SK-N-SH (cell line): Measurements from ENCODE around the gene ZNF544. TPM values are rescaled to one million over a fixed set of nuclear protein-coding genes. Genes with fewer than 3 reads are reported as not detected.

Experiments used
- CTCF ChIA-PET: fragments of 300-600, 350-600 bp; formaldehyde crosslinking; extraction: SDS; loops from one replicate; lab custom pipeline; 2021; lab: Yijun Ruan, JAX
- POLR2A ChIA-PET: fragments of 350-600 bp; sonication (Branson Sonifier 250); formaldehyde crosslinking; extraction: SDS; loops from one replicate; lab custom pipeline; 2020; ENCODE audit warnings: antibody characterized with exemption, inconsistent platforms; lab: Yijun Ruan, JAX
- DNase-seq: peaks from one replicate; pipeline ENCODE4 v3.0.0; 2012
- H2AFZ ChIP-seq: fragments of 200-600 bp; sonication (generic); 2 replicates; pipeline ENCODE4 v1.8.1; 2016; ENCODE audit warnings: antibody characterized with exemption, mild to moderate bottlenecking, low read depth
- H3F3A ChIP-seq: fragments of 200-600 bp; sonication (generic); replicated peaks from 2 replicates; pipeline ENCODE3; 2016; ENCODE audit warnings: antibody characterized with exemption, mild to moderate bottlenecking; ENCODE audit not compliant: insufficient read depth
- H3K27ac ChIP-seq, 2 experiments: fragments of 200-500 bp in 1 of 2; fragments of 200-600 bp in 1 of 2; sonication (Bioruptor generic) in 1 of 2; sonication (generic), shearing (Covaris generic) in 1 of 2; 2 replicates each; pipeline versions ENCODE4 v1.5.1 to v1.6.1; 2014 to 2016; ENCODE audit warnings: low read depth in 2 of 2, inconsistent platforms in 1 of 2, low read length in 1 of 2, mild to moderate bottlenecking in 1 of 2, mixed read lengths in 1 of 2
- H3K27me3 ChIP-seq: fragments of 200-600 bp; sonication (generic), shearing (Covaris generic); 2 replicates; pipeline ENCODE4 v1.6.1; 2016; ENCODE audit warnings: mixed run types; ENCODE audit not compliant: insufficient read depth
- H3K36me3 ChIP-seq, 2 experiments: fragments of 200-500 bp in 1 of 2; fragments of 200-600 bp in 1 of 2; sonication (Bioruptor generic) in 1 of 2; sonication (generic) in 1 of 2; replicated peaks in 1 of 2; 2 replicates each; pipeline versions ENCODE3 to v1.5.1; 2014 to 2016; ENCODE audit warnings: low read length in 1 of 2, mild to moderate bottlenecking in 1 of 2; ENCODE audit not compliant: insufficient read depth in 2 of 2, control insufficient read depth in 1 of 2
- H3K4me1 ChIP-seq, 2 experiments: fragments of 200-500 bp in 1 of 2; fragments of 200-600 bp in 1 of 2; sonication (Bioruptor generic) in 1 of 2; sonication (generic), shearing (Covaris generic) in 1 of 2; 2 replicates each; pipeline versions ENCODE4 v1.5.1 to v1.6.1; 2014 to 2016; ENCODE audit warnings: low read depth in 1 of 2, low read length in 1 of 2, mixed run types in 1 of 2; ENCODE audit not compliant: insufficient read depth in 2 of 2, control insufficient read depth in 1 of 2
- H3K4me2 ChIP-seq: fragments of 200-600 bp; sonication (generic), shearing (Covaris generic); 2 replicates; pipeline ENCODE4 v1.6.1; 2017; ENCODE audit warnings: mixed run types
- H3K4me3 ChIP-seq, 2 experiments: fragments of 200-500 bp in 1 of 2; fragments of 200-600 bp in 1 of 2; sonication (Bioruptor generic) in 1 of 2; sonication (generic), shearing (Covaris generic) in 1 of 2; 2 replicates each; pipeline versions ENCODE4 v1.5.1 to v1.8.1; 2014 to 2016; ENCODE audit warnings: low read depth in 2 of 2, inconsistent platforms in 1 of 2, low read length in 1 of 2, mild to moderate bottlenecking in 1 of 2, mixed read lengths in 1 of 2, moderate library complexity in 1 of 2
- H3K79me2 ChIP-seq: fragments of 200-600 bp; sonication (generic); 2 replicates; pipeline ENCODE4 v1.8.1; 2017; ENCODE audit warnings: mild to moderate bottlenecking; ENCODE audit not compliant: insufficient read depth
- H3K9ac ChIP-seq: fragments of 200-600 bp; sonication (generic); 2 replicates; pipeline ENCODE4 v1.6.1; 2017; ENCODE audit warnings: mixed run types
- H3K9me2 ChIP-seq: fragments of 200-600 bp; sonication (generic); 2 replicates; pipeline ENCODE4 v1.6.1; 2017; ENCODE audit warnings: mixed run types
- H3K9me3 ChIP-seq: fragments of 200-600 bp; sonication (generic); 2 replicates; pipeline ENCODE4 v1.6.1; 2017; ENCODE audit warnings: mixed run types, mild to moderate bottlenecking, moderate library complexity
- H4K20me1 ChIP-seq: fragments of 200-600 bp; sonication (generic); 2 replicates; pipeline ENCODE4 v1.6.1; 2017; ENCODE audit warnings: mild to moderate bottlenecking, mixed run types; ENCODE audit not compliant: insufficient read depth
- CHD2 ChIP-seq: fragments of 150-350 bp; IDR thresholded peaks from 2 replicates; pipeline ENCODE4 v1.6.1; 2018; ENCODE audit warnings: low read length; ENCODE audit not compliant: partially characterized antibody
- EP300 ChIP-seq, 2 experiments: IDR thresholded peaks; 2 replicates each; pipeline versions ENCODE4 v1.4.0 to v1.6.1; 2012; ENCODE audit warnings: borderline replicate concordance in 1 of 2, low read depth in 1 of 2, low read length in 1 of 2
- FOSL2 ChIP-seq: IDR thresholded peaks from 2 replicates; pipeline ENCODE4 v1.4.0; 2012; ENCODE audit warnings: low read depth, mild to moderate bottlenecking, moderate library complexity, borderline replicate concordance
- FOXJ3 ChIP-seq: sonication (generic); formaldehyde crosslinking; IDR thresholded peaks from 2 replicates; pipeline ENCODE4 v1.5.1; 2020; ENCODE audit warnings: mild to moderate bottlenecking, missing genetic modification reagents
- FOXM1 ChIP-seq: IDR thresholded peaks from 2 replicates; pipeline ENCODE4 v1.4.0; 2012; ENCODE audit warnings: low read depth, mild to moderate bottlenecking
- MAX ChIP-seq: IDR thresholded peaks from 2 replicates; pipeline ENCODE4 v1.4.0; 2012; ENCODE audit warnings: low read depth
- MXI1 ChIP-seq: IDR thresholded peaks from 2 replicates; pipeline ENCODE4 v1.6.1; 2012; ENCODE audit warnings: mild to moderate bottlenecking, low read depth, low read length, improper control_type of control experiment
- PBX3 ChIP-seq: IDR thresholded peaks from 2 replicates; pipeline ENCODE4; 2012
- POLR2AphosphoS5 ChIP-seq: IDR thresholded peaks from 2 replicates; pipeline ENCODE4 v1.6.1; 2012; ENCODE audit warnings: low read depth, low read length
- RCOR1 ChIP-seq: fragments of 150-350 bp; IDR thresholded peaks from 2 replicates; pipeline ENCODE4 v1.6.1; 2017; ENCODE audit warnings: antibody characterized with exemption, low read length
- RFX5 ChIP-seq: IDR thresholded peaks from 2 replicates; pipeline ENCODE4 v1.6.1; 2012; ENCODE audit warnings: mild to moderate bottlenecking, improper control_type of control experiment, low read length
- RXRA ChIP-seq: IDR thresholded peaks from 2 replicates; pipeline ENCODE4 v1.4.0; 2012; ENCODE audit warnings: low read depth, mild to moderate bottlenecking, borderline replicate concordance
- SMC3 ChIP-seq: IDR thresholded peaks from 2 replicates; pipeline ENCODE4 v1.6.1; 2012; ENCODE audit warnings: low read depth, low read length, improper control_type of control experiment
- TAF1 ChIP-seq: IDR thresholded peaks from 2 replicates; pipeline ENCODE4 v1.6.1; 2012; ENCODE audit warnings: low read depth, mild to moderate bottlenecking, low read length, moderate library complexity, borderline replicate concordance
- TCF12 ChIP-seq: IDR thresholded peaks from 2 replicates; pipeline ENCODE4 v1.4.0; 2012
- TEAD4 ChIP-seq: IDR thresholded peaks from 2 replicates; pipeline ENCODE4 v1.4.0; 2012; ENCODE audit warnings: mild to moderate bottlenecking, borderline replicate concordance; ENCODE audit not compliant: insufficient read depth
- YY1 ChIP-seq: IDR thresholded peaks from 2 replicates; pipeline ENCODE4 v1.4.0; 2012; ENCODE audit warnings: low read depth, mild to moderate bottlenecking
- WGBS: methylation state at CpG from one replicate; pipeline ENCODE4 v1.1.6; 2017; ENCODE audit warnings: low lambda C conversion rate; 5-methylcytosine and 5-hydroxymethylcytosine counted together
- polyA plus RNA-seq, 3 experiments: library from polyadenylated mRNA; depleted of rRNA; stranded (reverse); fragments of >200 nt; gene quantifications; 2 replicates each; pipeline ENCODE4 v1.2.3, GENCODE V29; 2012
- TF ChIP-seq, protein P1 (sequence below): IDR thresholded peaks from 2 replicates; pipeline ENCODE4 v1.4.0; 2012; ENCODE audit warnings: low read depth, borderline replicate concordance
- TF ChIP-seq, protein P2 (sequence below): IDR thresholded peaks from 2 replicates; pipeline ENCODE4 v1.4.0; 2012; ENCODE audit warnings: low read depth, borderline replicate concordance

Gene ZNF544
- polyA plus RNA-seq, 1 of the 3 experiments (the other 2 are of a cell fraction): 0.89 TPM

DNA sequence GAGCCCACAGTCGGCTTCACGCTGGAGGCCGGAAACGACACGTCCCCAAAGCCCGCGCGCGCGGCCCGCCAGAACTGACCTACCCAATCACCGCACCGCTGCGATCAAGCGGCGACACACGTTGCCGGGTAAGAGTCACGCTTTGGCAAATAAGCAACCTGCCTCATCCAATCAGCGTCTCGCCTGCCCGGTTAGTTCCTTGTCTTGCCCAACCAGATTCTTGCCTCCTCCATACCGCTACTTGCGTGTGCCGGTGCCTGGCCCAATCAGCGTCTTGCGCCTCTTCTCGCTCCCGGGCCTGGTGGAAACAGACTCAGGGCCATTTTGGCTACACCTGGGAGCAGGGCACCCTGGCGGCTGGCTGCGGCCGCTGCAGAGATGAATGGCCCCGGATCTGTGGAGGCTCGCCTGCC lies 11.6 kb upstream of the ZNF544 start (continued):
- TF ChIP-seq SMC3: no peak
- TF ChIP-seq, protein P1, sequence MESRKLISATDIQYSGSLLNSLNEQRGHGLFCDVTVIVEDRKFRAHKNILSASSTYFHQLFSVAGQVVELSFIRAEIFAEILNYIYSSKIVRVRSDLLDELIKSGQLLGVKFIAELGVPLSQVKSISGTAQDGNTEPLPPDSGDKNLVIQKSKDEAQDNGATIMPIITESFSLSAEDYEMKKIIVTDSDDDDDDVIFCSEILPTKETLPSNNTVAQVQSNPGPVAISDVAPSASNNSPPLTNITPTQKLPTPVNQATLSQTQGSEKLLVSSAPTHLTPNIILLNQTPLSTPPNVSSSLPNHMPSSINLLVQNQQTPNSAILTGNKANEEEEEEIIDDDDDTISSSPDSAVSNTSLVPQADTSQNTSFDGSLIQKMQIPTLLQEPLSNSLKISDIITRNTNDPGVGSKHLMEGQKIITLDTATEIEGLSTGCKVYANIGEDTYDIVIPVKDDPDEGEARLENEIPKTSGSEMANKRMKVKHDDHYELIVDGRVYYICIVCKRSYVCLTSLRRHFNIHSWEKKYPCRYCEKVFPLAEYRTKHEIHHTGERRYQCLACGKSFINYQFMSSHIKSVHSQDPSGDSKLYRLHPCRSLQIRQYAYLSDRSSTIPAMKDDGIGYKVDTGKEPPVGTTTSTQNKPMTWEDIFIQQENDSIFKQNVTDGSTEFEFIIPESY: no peak
- no peak for TF ChIP-seq MXI1
- TF ChIP-seq, all 33 proteins: peak for 0

GRCh38 chr19:58217607-58218391 lies 10.9 kb upstream of the ZNF544 start:
- ChIA-PET POLR2A (no interaction called here), CTCF (no interaction called here)
- Histone ChIP-seq H3K9ac (no peak overlapping the region), H3K36me3 (peaks cover 2 to 4% of the 10 kb centered on the region in 2 experiments), H3K27me3 (no peaks in the 10 kb centered on the region), H3F3A (no peaks in the 10 kb centered on the region), H3K9me2 (no peaks in the 10 kb centered on the region), H3K27ac (no peak overlapping the region), H3K9me3 (no peaks in the 10 kb centered on the region), H3K4me3 (no peak overlapping the region; a peak in 1 of 4 replicates), H3K4me2 (no peak overlapping the region), H3K79me2 (no peaks in the 10 kb centered on the region), H3K4me1 (no peaks in the 10 kb centered on the region), H2AFZ (no peak overlapping the region), H4K20me1 (no peaks in the 10 kb centered on the region)
- WGBS: 70% methylated on average over 12 of the region's 25 CpGs
- TF ChIP-seq MAX: no peak
- no peak for TF ChIP-seq RXRA
- TF ChIP-seq TEAD4: no peak
- TF ChIP-seq FOXM1: no peak
- TF ChIP-seq PBX3: no peak
- no peak for TF ChIP-seq EP300 (IDR thresholded peaks at IDR 0.05; ENCODE audit: borderline replicate concordance in 1 of 2, low read depth in 1 of 2, low read length in 1 of 2)
- TF ChIP-seq, protein P2, sequence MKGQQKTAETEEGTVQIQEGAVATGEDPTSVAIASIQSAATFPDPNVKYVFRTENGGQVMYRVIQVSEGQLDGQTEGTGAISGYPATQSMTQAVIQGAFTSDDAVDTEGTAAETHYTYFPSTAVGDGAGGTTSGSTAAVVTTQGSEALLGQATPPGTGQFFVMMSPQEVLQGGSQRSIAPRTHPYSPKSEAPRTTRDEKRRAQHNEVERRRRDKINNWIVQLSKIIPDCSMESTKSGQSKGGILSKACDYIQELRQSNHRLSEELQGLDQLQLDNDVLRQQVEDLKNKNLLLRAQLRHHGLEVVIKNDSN: no peak
- TF ChIP-seq FOSL2: no peak
- TF ChIP-seq POLR2AphosphoS5: no peak
- TF ChIP-seq YY1: no peak
- no peak for TF ChIP-seq CHD2
- no peak for TF ChIP-seq RCOR1
- no peak for TF ChIP-seq TAF1
- no peak for TF ChIP-seq FOXJ3 (CRISPR knock-in tag)
- TF ChIP-seq, protein P1: no peak
- TF ChIP-seq RFX5: no peak
- no peak for TF ChIP-seq TCF12
- no peak for TF ChIP-seq SMC3
- DNase-seq: no peak
